GM23338 (cell line): ENCODE data around the gene PRSS33. TPM values are rescaled to one million over a fixed set of nuclear protein-coding genes. Genes with fewer than 3 reads are reported as not detected.
A peak's percentile ranks its signal among the peaks of the same experiment; 100 is the strongest.

Experiments used
- ATAC-seq: fragments of 200-7000 bp; cut with Tn5 transposase; 3 replicates; pipeline ENCODE4 v1.9.1; 2020
- DNase-seq: peaks from one replicate; pipeline ENCODE4 v3.0.0-alpha.2; 2015; ENCODE audit warnings: low spot score
- H2AFZ ChIP-seq: fragments of 200-600 bp; sonication (generic); 2 replicates; pipeline ENCODE4 v1.8.0; 2016; ENCODE audit warnings: antibody characterized with exemption, mild to moderate bottlenecking, moderate library complexity
- H3F3A ChIP-seq: fragments of 200-600 bp; sonication (generic); replicated peaks from 2 replicates; pipeline ENCODE4 v1.8.0; 2017; ENCODE audit warnings: antibody characterized with exemption, mixed run types, low read depth
- H3K27ac ChIP-seq: fragments of 200-600 bp; sonication (generic); 2 replicates; pipeline ENCODE4 v1.6.1; 2016; ENCODE audit warnings: low read depth
- H3K27me3 ChIP-seq: fragments of 200-600 bp; sonication (generic); 2 replicates; pipeline ENCODE4 v1.8.0; 2016; ENCODE audit warnings: mild to moderate bottlenecking, mixed run types, moderate library complexity; ENCODE audit not compliant: insufficient read depth
- H3K36me3 ChIP-seq: fragments of 200-600 bp; sonication (generic); 2 replicates; pipeline ENCODE4 v1.8.0; 2016; ENCODE audit warnings: mild to moderate bottlenecking; ENCODE audit not compliant: insufficient read depth
- H3K4me1 ChIP-seq: fragments of 200-600 bp; sonication (generic); 2 replicates; pipeline ENCODE4 v1.8.0; 2016; ENCODE audit warnings: mild to moderate bottlenecking, moderate library complexity; ENCODE audit not compliant: insufficient read depth
- H3K4me2 ChIP-seq: fragments of 200-600 bp; sonication (generic); 2 replicates; pipeline ENCODE4 v1.7.1; 2017; ENCODE audit warnings: mixed run types
- H3K4me3 ChIP-seq: fragments of 200-600 bp; sonication (generic); 2 replicates; pipeline ENCODE4 v1.6.1; 2016; ENCODE audit warnings: mixed run types
- H3K79me2 ChIP-seq: fragments of 200-600 bp; sonication (generic); replicated peaks from 2 replicates; pipeline ENCODE4 v1.8.0; 2017; ENCODE audit warnings: mild to moderate bottlenecking; ENCODE audit not compliant: insufficient read depth
- H3K9me2 ChIP-seq: fragments of 200-600 bp; sonication (generic); 2 replicates; pipeline ENCODE4 v1.8.0; 2017; ENCODE audit not compliant: insufficient read depth
- H4K20me1 ChIP-seq: fragments of 200-600 bp; sonication (generic); replicated peaks from 2 replicates; pipeline ENCODE4 v1.8.0; 2017; ENCODE audit warnings: mild to moderate bottlenecking; ENCODE audit not compliant: insufficient read depth
- H3K27ac Mint-ChIP-seq: 2 replicates; pipeline ENCODE4 v1.8.0; 2020; ENCODE audit warnings: inconsistent platforms, mild to moderate bottlenecking, moderate library complexity, mixed read lengths
- H3K27me3 Mint-ChIP-seq: 3 replicates; pipeline ENCODE4 v1.8.0; 2022; ENCODE audit warnings: low read depth, mild to moderate bottlenecking, moderate library complexity, mixed read lengths, inconsistent platforms; ENCODE audit not compliant: insufficient read depth, poor library complexity
- H3K36me3 Mint-ChIP-seq: 3 replicates; pipeline ENCODE4 v1.8.0; 2021; ENCODE audit warnings: low read depth, mild to moderate bottlenecking, inconsistent platforms, moderate library complexity, mixed read lengths
- H3K4me1 Mint-ChIP-seq: 3 replicates; pipeline ENCODE4 v1.8.0; 2020; ENCODE audit warnings: mild to moderate bottlenecking, inconsistent platforms, mixed read lengths
- H3K4me3 Mint-ChIP-seq: 3 replicates; pipeline ENCODE4 v1.8.0; 2021; ENCODE audit warnings: moderate library complexity, mild to moderate bottlenecking, inconsistent platforms, mixed read lengths
- H3K9me3 Mint-ChIP-seq: 3 replicates; pipeline ENCODE4 v1.8.0; 2020; ENCODE audit warnings: moderate library complexity, mild to moderate bottlenecking, inconsistent platforms, mixed read lengths
- CTCF ChIP-seq, 2 experiments: fragments of 200-600 bp in 1 of 2; sonication (generic) in 1 of 2; conservative IDR thresholded peaks; 2 replicates each; pipeline versions ENCODE4 v1.5.1 to v1.6.1; 2016 to 2017; ENCODE audit warnings: antibody characterized with exemption in 2 of 2, low read depth in 2 of 2, mild to moderate bottlenecking in 2 of 2, moderate library complexity in 1 of 2
- JUNB ChIP-seq: IDR thresholded peaks from one replicate; pipeline ENCODE4 v1.6.1; 2016; ENCODE audit warnings: antibody characterized with exemption; ENCODE audit not compliant: unreplicated experiment
- POLR2AphosphoS5 ChIP-seq: IDR thresholded peaks from 2 replicates; pipeline ENCODE4 v1.6.1; 2016; ENCODE audit warnings: antibody characterized with exemption, low read depth
- ZNF114 ChIP-seq: fragments of 250-450 bp; sonication (Bioruptor Pico); IDR thresholded peaks from 2 replicates; pipeline ENCODE4 v1.5.0; 2020; ENCODE audit warnings: mild to moderate bottlenecking, moderate library complexity
- ZNF331 ChIP-seq: fragments of 250-450 bp; sonication (Bioruptor Pico); IDR thresholded peaks from 2 replicates; pipeline ENCODE4 v1.5.0; 2020; ENCODE audit warnings: low read depth, mild to moderate bottlenecking, moderate library complexity
- ZNF462 ChIP-seq: fragments of 250-450 bp; sonication (Bioruptor Pico); IDR thresholded peaks from 2 replicates; pipeline ENCODE4 v1.5.0; 2020; ENCODE audit warnings: mild to moderate bottlenecking, moderate library complexity
- polyA plus RNA-seq: library from polyadenylated mRNA; unstranded; fragments of >200 nt; fragmentation: Nextera tagmentation; extraction: Ambion mirVana; gene quantifications from 2 replicates; pipeline ENCODE4 v1.2.1, GENCODE V29; 2016
- total RNA-seq: library from RNA; depleted of rRNA; stranded (reverse); fragments of >200 nt; shearing (Covaris generic); gene quantifications from 2 replicates; pipeline ENCODE4 v1.2.3, GENCODE V29; 2014

The PRSS33 gene
- total and polyA plus RNA-seq, 2 experiments from 2014 or later = 0.24 to 1.4 TPM

GRCh38 chr16:2753733-2754020 is 33.7 kb downstream of the PRSS33 start (continued):
- TF ChIP-seq ZNF462 (no peak), ZNF114 (no peak), JUNB (no peak)

- peaks cover 41% of the 10 kb centered on the region for H4K20me1 ChIP-seq
- peaks cover 20% of the 10 kb centered on the region for H3K27me3 Mint-ChIP-seq
- peaks cover 50% of the 10 kb centered on the region for H3F3A ChIP-seq
- H3K27ac ChIP-seq = peak overlapping the region; percentile 100
- H3K4me1 ChIP-seq = peaks cover 25% of the 10 kb centered on the region
- no peaks in the 10 kb centered on the region for H3K9me2 ChIP-seq
- ATAC-seq (peak; percentile 40), DNase-seq (peak; percentile 76)
- H3K36me3 ChIP-seq = peaks cover 10% of the 10 kb centered on the region
- H3K4me3 ChIP-seq = peak overlapping the region; percentile 99
- H2AFZ ChIP-seq = no peak overlapping the region
- peak overlapping the region; percentile 93 for H3K4me3 Mint-ChIP-seq
- H3K9me3 Mint-ChIP-seq = no peaks in the 10 kb centered on the region; the same call in 2 of the 3 replicates
- H3K27me3 ChIP-seq = no peaks in the 10 kb centered on the region
- peak overlapping the region; percentile 100 for H3K4me2 ChIP-seq
- peaks cover 59% of the 10 kb centered on the region for H3K36me3 Mint-ChIP-seq
- H3K4me1 Mint-ChIP-seq = peaks cover 35% of the 10 kb centered on the region
- peak overlapping the region; percentile 97 for H3K27ac Mint-ChIP-seq
- peaks cover 68% of the 10 kb centered on the region for H3K79me2 ChIP-seq
- TF ChIP-seq CTCF (conservative IDR thresholded peaks at IDR 0.05; ENCODE audit: low read depth in 2 of 2) = no peak
- TF ChIP-seq JUNB = no peak
- no peak for TF ChIP-seq POLR2AphosphoS5
- no peak for TF ChIP-seq ZNF331
- no peak for TF ChIP-seq ZNF462
Observed at GRCh38 chr16:2752850-2753732, 34.3 kb downstream of the PRSS33 start.
